RPMI7951 (cell line): ENCODE measurements around the gene WDR11. TPM values are rescaled to one million over a fixed set of nuclear protein-coding genes. Genes with fewer than 3 reads are reported as not detected.
"Not testable (repeated sequence)": the region's sequence is repeated elsewhere in the genome, so short reads cannot be mapped to it uniquely, and the experiment has no call there.

Experiments
- DNase-seq: peaks from one replicate; pipeline ENCODE4 v3.0.0-alpha.2; 2012; ENCODE audit warnings: low read depth
- total RNA-seq: library from RNA; depleted of rRNA; stranded (reverse); fragments of >200 nt; shearing (Covaris generic); gene quantifications from 2 replicates; pipeline ENCODE4 v1.2.3, GENCODE V29; 2014

The WDR11 gene
- total RNA-seq, 1 experiment from 2014 or later: 33.4 TPM

GRCh38 chr10:120841522-120842189, 9.5 kb upstream of the WDR11 start:
- DNase-seq: peak; percentile 83

DNA sequence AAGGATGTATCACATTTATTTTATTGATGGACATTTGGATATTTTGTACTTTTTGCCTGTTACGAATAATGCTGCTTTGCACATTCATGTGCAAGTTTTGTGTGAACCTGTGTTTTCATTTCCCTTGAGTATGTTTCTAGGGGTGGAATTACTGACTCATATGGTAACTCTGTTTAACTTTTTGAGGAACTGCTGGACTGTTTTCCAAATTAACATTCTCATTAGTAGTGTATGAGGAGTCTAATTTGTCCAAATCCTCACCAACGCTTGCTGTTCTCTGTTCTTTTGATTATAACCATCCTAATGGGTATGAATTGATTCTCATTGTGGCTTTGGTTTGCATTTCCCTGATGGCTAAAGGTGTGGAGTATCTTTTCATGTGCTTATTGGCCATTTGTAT, 3.2 kb downstream of the WDR11 start:
- DNase-seq: no peak

DNA sequence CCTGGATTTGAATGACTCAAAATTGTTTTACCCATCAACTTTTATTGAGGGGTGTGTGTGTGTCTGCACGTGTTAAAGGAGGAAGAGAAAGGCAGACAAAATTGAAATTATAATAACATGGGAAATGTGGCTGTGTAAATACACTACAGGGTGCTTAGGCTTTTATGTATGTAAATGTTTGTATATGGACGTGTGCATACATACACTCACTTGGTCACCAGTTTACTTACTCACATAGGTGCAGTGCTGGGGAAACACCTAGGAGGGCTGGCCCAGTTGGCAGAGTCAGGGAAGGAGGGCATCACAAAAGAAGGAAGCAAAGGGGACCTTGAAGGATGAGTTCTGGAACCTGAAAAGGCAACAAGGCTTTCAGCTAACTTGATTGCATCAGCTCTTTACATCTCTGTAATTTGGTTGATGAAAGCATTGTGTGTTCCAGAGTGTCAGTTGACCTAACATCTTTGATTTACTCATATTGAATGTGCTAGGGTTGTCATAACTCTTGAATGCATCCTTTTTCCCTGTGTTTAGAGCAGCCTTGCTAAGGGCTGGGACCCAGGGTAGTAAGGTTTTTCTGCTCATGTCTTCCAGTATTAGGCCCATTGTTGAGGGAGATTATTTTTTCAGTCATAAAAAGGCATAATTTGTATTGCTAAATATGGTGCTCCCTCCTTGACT, 10.2 kb downstream of the WDR11 start:
- DNase-seq: no peak

GRCh38 chr10:120873741-120874140, 22.6 kb downstream of the WDR11 start:
- no peak for DNase-seq

DNA sequence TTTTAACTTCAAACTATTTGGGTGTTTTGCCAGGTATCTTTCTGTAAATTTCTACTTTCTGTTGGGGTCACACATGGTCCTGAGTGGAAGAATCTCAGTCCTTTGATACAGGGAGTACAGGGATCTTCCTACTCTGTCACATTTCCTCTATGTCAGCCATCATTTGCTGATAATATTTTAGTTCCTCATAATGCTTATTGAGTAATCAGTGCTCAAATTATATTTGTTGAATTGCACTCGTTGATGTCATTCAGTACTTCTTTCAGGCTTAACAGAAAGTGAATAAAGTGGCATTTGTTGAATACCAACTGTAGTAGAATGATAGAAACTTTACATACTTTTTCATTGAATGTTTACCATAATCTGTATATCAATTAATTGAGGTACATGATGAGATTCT, 31.9 kb downstream of the WDR11 start:
- no peak for DNase-seq

DNA sequence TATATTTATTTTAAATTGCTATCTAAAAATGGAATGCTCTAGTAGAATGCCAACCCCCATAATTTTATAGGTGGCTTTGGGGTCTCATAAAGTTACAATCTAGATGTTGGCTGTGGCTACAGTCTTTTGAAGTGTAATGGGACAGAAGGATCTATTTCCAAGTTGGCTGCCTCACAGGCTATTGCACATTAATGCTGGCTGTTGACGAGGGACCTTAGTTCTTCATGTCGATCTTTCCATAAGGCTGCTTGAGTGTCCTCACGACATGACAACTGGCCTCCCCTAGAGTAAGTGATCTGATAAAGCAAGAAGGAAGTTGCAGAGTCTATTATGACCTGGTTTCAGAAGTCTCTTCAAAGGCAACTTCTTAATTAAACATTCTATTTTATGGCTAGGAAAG, 36.3 kb downstream of the WDR11 start:
- DNase-seq: no peak

GRCh38 chr10:120891365-120891764, 40.2 kb downstream of the WDR11 start:
- DNase-seq: no peak

DNA sequence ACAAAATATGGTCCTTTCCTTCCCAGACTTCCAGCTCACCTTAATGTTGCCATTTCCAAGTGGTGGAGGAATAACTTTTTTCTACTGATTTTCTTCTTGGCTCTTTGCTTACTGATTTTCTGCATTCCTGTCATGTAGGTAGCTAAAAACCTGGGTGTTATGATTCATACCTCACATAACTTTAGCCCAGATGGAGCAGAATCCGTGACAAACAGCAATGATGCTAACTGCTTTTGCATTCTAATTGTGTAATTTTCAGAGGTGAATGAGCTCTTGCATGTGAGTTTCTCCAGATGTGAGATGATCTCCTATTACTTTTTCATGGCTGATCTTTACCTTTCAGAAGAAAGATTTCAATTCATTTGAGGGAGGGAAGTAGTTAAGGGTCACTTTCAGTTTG, 43.4 kb downstream of the WDR11 start:
- no peak for DNase-seq

- no peak for DNase-seq
These were observed 46.2 kb downstream of the WDR11 start for GRCh38 chr10:120897343-120897742.

- no peak for DNase-seq
These were observed 54.1 kb downstream of the WDR11 start for GRCh38 chr10:120905268-120905667.

- no peak for DNase-seq
These were observed 66.5 kb downstream of the WDR11 start for GRCh38 chr10:120917521-120918250.

DNA sequence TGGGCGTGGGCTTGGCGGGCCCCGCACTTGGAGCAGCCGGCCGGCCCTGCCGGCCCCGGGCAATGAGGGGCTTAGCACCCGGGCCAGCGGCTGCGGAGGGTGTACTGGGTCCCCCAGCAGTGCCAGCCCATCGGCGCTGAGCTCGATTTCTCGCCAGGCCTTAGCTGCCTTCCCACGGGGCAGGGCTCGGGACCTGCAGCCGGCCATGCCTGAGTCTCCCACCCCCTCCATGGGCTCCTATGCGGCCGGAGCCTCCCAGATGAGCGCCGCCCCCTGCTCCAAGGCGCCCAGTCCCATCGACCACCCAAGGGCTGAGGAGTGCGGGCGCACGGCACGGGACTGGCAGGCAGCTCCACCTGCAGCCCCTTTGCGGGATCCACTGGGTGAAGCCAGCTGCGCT, 72.7 kb downstream of the WDR11 start:
- not testable (repeated sequence) for DNase-seq

- DNase-seq: no peak
These were observed 75.4 kb downstream of the WDR11 start for GRCh38 chr10:120926611-120927010.

GRCh38 chr10:120927352-120927751, 76.2 kb downstream of the WDR11 start:
- no peak for DNase-seq

GRCh38 chr10:120929166-120929565, 78.0 kb downstream of the WDR11 start:
- DNase-seq: no peak

GRCh38 chr10:120931423-120931822, 80.3 kb downstream of the WDR11 start:
- no peak for DNase-seq

DNA sequence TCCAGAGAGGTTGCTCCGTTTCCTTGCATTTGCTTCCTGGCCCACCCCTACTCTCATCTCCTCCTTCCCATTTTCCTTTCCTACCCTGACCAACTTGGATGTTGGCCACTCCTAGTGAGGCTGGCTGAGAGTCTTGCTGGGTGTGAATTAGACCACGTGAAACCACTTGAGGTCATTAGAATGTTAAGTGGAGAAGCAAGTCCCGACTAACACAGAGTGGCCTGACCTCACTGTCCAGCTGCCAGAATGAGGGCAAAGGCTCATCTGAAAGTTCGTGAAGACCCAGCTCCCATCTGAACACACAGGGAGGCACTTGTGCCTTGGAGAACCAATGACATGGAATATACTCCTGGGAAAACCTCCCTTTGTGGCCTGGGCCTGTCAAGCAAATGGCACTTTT, 80.8 kb downstream of the WDR11 start:
- no peak for DNase-seq

DNA sequence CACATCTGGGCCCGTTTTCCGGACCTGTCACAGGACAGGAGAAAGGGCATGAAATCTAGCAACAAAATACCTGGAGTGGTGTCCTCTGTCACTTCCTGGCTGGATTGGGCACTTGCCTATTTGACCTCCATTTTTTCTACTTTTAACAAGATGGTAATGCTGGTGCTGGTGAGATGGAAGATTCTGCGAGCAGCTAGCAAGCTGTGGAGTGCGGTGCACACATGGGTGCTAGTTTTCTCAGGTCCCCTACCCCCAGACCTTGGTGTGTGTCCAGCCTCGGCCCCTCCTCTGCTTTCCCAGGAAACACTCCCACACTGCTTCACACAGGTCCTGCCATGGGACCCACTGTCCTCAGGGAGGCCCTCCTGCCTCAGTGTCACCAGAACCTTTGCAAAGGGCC, 87.7 kb downstream of the WDR11 start:
- no peak for DNase-seq

GRCh38 chr10:120940299-120940900, 89.2 kb downstream of the WDR11 start:
- no peak for DNase-seq

DNA sequence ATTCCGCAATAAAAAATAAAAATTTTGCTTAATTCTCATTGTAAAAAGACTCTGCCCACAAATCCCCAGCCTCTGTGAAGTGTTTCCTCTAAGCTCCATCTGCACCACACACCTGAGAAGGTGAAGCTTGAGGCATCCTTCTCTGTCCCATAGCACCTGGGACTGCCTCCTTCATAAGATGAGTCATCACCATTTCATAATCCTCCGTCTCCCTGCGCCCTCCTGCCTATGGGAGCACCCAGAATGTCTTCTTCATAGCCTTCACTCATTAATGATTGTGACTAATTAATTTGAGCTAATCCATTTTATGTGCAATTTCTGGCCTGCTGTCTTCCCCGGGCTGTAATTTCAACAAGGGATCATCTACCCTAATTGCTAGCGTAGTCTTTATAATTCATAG, 90.3 kb downstream of the WDR11 start:
- DNase-seq: no peak

- DNase-seq: peak; percentile 62
These were observed 91.7 kb downstream of the WDR11 start for GRCh38 chr10:120942806-120943413.

DNA sequence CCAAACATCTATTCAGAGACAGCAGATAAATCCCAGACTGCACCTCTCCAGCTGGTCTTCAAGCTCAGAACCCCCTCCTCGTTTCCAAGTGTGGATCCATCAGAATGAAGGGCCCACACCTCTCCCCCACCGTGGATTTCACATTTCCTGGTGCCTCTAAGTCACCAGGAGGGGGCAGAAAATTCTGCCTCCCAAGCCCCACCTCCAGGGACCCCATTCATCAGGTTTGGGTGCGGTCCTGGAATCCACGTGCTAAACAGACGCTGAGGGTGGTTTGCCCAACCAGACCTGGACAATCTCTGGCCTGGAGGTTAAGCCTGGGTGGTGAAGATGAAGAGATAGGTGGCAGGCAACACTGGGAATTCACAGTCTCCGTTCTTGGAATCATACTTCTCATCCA, 92.4 kb downstream of the WDR11 start:
- no peak for DNase-seq
